Right renal cortex interstitium (tissue), 3 donors: ENCODE data around the gene PHF21B. TPM values are rescaled to one million over a fixed set of nuclear protein-coding genes. Genes with fewer than 3 reads are reported as not detected.

Experiments used
- DNase-seq, 3 donors: peaks; one replicate each; pipeline ENCODE4 v3.0.0-alpha.2; 2013; ENCODE audit warnings: low read depth in 3 of 3, low spot score in 2 of 3
- polyA plus RNA-seq, 3 donors: library from polyadenylated mRNA; unstranded; fragments of 120-200 nt; gene quantifications; one replicate each; pipeline ENCODE4 v1.2.1, GENCODE V29; 2013; ENCODE audit not compliant: insufficient read length in 3 of 3

Gene PHF21B
- polyA plus RNA-seq, 3 donors: 3.0 to 4.2 (median 3.1) TPM

DNA sequence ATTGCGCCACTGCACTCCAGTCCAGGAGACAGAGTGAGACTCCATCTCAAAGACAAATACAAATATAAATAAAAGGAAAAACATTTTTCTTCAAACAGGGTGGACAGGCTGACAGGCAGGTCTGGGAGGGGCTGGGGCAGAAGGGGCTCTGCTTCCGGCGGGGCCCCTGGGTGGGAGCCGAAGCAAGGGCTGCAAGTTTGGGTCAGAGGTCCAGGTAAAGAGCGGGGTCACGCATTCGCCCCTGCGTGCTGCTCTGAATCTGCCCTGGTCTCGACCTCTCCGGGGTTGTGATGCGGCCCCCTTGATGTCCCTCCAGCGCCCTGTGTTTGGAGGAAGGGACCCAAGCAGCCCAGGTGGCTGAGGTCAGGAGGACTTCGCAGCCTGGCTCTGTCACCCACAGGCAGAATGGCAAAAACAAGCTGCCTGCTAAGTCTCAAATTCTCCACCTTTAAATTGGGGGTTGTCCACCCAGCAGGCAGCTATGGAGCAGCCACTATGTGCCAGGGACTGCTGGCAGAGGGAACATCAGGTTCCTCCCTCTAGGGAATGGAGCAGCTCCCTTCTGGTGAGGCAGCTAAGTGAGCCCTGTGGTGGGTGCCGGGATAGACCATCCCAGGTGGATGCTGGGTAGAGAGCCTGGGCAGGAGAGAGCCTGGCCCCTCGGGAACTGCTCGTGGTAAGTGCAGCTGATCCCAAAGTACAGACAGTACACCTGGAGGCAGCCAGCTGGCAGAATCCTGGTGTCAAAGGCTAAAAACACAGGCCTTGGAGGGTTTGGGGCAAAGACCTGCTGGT, 10.3 kb upstream of the PHF21B start:
- no peak for DNase-seq

DNA sequence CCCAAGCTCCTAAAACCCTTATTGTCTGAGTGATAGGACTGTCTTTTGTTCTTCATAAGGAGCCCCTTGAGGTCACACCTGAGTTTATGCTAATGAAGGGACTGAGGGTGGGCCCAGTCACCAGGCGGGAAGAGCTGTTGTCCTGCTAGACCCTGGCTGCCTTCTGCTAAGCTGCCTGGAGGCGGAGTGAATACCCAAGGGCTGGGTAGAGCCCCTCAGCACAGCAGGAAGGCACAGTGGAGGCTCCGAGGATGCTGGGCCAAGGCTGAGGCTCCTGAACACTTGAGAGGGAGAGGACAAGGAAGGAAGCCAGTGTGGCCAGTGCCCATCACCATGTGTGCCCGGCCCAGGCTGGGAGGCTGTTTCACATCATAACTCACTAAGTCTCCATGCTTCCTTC, 4.8 kb upstream of the PHF21B start:
- no peak for DNase-seq

DNA sequence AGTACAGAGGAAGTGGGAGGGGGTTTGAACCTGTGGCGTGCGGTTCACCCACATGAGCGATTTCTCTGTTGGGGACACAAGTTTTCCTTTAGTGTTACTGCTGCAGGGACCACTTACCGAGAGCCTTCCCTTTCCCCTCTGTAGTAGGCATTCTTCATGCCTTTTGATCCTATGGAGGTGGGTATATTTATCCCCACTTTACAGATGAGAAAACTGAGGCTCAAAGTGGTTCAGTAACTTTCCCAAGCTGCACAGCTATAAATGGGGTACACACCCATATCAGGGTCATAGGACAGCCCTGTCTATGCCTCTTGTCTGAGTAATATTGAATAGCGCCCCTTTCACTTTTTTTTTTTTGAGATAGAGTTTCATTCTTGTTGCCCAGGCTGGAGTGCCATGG, 3.3 kb upstream of the PHF21B start:
- DNase-seq: no peak

DNA sequence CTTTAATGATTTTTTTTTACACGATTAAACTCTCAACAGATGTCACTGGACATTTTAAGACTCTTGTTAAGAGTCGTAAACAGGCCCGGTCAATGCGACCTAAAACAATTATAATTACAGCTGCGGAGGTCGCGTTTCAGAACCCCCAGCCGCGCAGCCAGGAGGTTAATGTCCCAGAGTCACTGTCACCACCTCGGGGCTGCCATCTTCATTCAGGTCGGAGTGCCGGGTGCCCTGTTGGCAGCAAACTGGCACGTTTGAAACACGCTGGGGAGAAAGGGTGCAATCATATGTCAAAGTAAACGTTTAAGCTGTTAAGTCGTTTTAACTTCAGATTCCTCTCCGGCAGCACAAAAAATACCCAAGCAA, 711 bp upstream of the PHF21B start:
- DNase-seq: no peak

DNA sequence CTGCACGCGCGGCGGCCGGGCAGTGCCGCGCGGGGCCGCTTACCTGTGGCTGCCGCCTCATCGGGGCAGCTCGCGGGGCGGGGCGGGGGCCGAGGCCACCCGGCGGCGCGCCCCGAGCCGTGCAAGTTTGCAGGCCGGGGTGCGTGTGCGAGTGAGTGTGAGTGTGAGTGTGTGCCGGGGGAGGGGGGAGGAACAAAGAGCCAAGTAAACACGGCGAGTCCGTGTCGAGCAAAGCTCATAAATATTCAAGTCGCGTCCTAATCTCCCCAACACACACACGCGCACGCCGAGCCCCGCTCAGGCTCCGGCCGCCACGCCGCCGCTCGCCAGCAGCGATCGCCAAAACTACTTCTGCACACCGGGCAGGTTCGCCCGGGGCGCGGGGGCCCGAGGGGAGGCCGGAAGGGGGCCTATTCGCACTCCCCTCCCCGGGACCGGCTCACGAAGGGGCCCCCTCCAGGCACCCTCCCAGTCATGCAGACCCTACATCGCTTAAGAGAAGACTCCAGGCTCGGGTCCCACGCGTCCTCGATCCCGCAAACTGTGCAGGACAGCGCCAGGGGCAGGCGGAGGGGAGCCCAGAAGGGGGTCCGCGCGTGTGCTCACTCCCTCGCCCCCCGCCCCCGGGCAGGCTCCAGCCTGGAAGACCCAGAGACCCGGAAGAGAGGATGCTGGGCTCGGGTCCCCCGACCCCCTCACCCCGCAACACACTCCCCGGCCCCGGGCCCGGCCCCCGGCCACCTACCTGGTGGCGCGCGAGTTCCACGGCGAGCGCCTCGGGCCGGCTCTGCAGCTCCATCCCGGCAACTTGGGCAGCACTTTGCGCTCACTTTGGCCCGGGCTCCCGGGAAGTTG, 827 bp downstream of the PHF21B start:
- peak in 1 of 3 donors; percentile 13 for DNase-seq

DNA sequence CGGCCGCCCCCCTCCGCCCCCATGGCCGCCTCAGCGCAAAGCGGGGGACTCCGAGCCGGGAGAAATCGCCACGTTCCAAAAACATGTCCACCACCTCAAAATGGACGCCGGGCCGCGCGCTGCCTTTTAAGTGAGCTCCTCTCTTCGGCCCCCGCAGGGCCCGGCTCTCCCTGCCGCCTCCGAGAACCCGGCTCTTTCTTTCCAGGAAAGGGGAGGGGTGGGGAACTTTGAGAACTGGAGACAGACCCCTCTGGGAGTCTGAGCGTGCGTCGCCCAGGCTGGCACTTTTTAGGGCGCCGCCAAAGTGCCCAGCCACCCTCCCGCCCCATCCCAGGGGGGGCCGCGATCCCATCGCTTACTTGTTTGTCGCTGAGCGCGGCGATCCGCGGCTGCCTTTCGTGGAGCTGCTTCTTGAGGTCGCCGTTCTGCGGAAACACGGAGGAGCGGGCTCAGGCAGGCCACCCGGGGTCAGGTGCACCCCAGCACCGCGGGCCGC, 1.6 kb downstream of the PHF21B start:
- peak in 1 of 3 donors; percentile 36 for DNase-seq

DNA sequence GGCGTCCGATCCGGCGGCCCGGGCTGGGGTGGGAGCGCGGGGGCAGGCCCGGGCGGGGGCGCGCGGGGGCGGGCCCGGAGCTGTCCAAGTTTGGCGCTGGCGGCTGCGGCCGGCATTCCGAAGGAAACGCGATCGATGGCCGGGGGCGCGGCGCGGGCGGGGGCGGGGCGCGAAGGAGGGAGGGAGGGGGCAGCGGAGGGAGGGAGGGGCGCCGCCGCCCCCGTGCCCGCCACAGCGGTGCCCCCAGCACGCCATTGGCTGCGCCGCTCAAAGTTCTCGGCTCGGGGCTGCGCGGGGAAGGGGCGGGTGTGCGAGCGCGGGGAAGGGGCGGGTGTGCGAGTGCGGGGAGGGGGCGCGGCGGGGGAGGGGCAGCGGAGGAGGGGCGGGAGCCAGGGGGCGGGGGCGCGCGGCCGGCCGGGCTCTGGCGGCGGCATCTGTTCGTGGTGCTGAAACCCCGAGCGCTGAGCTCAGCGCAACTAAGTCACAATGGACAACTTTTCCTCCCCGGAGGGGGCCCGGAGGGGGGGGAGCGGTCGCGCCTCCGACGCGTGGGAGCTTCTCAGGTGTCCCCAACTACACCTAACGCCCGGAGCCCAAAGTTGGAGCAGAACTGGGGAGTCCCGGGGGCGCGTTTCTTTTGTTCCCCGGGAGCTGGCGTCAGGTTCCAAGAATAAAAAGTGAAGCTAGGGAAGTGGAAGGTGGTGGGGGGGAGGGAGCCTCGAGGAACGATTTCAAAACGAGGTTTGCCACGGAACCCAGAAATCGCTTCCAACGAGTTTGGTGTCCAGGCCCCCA, 2.2 kb downstream of the PHF21B start:
- DNase-seq: peak in 2 of 3 donors; percentile 62 to 66

DNA sequence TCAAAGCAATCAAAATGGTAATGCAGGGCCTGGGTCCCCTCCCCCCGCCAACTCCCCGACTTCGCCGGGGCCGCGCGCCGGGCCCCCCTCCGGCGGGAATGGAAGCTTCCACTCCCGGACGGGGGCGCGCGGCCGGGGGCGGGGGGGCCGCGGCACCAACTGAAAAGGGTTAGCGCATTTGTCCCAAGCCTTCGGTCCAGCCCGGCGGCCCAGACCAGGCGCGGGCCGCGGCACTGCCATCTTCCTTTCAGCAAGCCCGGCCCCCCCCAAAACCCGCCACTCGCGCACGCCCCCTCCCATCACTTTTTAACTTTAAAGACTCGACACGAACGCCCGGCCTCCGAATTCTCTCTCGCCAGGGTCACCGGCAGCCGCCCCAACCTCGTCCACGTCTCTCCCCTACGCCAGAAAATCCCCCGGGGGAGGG, 2.8 kb downstream of the PHF21B start:
- peak in 2 of 3 donors; percentile 62 to 64 for DNase-seq

DNA sequence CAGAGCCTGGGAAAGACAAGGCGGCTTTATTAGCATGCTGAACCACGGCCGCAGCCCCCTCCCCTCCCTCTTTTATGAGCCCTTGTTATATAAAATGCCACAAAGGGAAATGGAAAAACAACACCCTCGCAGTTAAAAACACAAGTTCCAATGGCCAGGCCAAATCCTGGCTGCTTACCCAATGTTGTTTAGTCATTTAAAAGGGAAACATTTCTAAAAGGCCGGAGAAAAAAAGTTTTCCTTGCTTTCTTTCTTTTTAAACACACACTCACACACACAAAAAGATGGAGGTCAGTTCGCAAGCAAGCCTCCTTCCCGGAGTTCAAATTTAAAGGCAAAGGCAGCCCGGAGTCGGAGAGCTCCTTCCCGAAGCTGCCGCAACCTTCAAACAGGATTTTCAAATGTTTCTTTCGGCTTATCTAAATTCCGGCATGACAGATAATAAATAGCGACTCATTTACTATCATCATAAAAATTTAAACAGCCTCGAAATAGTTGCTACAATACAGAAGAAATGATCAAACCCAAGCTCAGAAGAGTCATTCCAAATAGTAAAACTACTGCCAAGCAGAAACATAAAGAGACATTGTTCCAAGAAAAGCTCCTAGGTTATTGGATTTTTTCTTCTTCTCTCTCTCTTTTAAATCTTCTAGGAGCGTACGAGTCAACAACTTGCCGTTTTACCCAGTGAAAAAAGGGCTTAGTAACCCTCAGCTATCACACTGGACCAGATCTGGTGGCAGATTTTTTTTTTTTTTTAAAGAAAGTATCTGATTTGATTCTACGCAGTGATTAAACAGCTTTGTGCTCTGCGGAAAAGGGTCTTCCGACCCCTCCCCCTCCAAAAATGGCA, 3.5 kb downstream of the PHF21B start:
- DNase-seq: peak in 1 of 3 donors; percentile 39

DNA sequence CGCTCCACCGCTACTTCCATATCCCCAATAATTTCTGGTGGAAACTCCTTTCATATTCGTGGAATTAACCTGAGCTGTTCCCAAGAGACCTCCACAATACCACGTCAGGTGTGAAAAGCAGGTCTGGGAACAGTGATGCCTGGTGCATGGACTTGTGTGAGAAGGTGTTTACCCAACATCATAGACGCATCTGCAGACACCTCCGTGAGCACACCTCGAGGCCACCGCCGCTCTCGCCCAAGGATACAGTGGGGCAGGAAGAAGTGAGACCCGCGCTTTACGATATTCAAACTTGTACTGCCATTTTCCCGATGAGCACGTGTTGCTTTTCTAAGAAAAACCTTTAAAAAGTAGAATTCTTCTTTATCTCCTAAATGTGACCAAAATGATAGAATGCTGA, 8.2 kb downstream of the PHF21B start:
- DNase-seq: no peak

DNA sequence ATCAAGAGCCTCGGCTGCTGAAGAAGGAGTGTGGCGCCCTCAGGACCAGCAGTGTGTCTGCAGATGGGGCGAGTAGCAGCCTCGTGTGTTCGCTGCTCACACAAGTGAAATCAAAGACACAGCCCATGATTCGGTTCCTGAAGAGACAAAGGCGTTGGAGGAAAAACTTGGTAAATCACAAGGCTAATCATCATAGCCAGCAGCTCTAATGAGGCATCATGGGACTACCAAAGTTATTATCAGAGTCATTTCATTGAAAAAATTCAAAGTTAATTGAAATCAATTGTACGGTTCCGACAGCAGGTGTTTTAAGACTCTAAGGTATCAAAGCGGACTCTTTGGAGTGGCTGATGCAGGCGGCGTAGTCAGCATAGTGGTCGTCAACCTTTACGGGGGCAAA, 9.5 kb downstream of the PHF21B start:
- no peak for DNase-seq

DNA sequence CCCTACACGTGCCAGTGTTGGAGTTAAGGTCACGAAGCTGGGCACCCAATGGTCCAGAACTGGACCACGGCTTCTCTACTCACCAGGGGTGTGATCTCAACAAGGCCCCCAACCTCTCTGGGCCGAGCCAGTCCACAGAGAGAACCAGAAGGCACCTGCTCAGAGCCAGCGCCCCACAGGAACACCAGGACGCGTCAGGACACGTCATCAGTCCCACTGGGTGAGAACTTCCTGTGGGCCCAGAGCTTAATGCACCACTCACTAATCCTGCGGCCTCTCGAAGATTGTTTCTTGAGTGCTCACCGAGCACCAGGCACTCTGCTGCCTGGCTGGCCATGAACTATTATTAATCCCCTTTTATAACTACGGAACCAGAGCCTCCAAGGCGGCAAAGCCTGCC, 10.1 kb downstream of the PHF21B start:
- DNase-seq: no peak

DNA sequence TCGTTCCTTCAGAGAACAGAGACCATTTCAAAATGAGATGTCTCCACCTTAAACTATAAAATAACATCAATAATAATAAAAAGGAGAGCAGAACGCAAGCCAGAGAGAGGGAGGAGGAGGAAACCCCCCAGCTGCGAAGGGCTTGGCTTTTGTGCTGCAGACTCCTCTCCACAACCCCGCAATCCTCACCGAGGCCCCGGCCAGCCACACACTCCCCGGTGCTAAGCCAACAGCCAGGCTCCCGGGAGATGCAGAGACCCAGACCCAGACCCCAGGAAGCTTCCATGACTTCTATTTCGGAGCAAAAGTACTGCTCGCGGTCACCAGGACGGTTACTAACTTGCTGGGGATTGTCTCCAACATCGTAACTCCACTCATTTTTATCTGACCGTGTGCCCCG, 10.6 kb downstream of the PHF21B start:
- DNase-seq: no peak

DNA sequence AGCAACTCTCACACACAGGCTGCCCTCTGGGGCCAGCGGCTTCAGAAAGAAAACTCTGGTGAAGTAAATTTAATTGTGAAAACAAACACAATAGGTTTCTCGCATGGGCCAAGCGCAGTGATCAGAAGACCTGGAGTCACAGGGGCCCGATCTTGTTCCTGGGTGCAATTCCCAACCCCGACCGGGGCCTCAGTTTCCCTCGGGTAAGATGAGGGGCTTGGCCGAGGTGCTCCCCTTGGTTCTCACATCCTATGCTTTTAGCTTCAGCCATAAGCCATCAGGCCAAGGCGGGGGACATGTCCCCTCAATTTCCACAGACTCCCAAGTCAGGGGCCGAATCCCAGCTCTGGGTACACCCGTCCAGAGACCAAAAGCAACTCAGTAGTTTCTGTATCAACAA, 11.5 kb downstream of the PHF21B start:
- no peak for DNase-seq

DNA sequence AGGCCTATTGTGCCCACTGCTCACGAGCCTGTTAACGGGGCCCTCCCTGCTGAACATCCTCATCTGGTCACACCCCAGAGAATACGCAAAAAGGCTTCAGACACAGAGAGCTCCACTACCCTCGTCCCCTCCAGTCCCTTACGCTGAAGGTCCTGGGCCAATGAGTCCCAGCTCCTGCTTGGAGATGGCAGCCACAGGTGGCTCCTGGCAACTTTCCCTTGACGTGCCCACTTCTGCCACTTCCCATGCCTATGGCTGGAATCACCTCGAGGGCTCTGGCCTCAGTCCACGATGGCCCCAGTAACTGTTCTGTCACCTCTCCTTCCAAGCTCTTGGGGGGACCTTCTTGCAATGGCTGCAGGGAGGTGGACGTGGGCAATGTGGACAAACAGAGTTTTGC, 12.7 kb downstream of the PHF21B start:
- DNase-seq: no peak

DNA sequence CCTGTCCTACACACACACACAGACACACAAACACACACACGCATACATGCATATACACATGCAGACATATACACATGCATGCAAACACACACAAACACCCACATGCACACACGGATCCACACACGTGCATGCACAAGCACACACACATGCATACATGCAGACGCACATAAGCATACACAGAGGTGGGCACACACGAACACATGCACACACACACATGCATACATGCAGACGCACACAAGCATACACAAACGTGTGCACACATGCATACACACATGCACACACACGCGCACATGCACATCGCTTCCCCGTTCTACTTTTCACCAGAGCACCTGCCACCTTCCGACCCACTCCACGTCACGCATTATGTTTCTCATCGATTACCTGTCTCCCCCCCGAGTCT, 13.2 kb downstream of the PHF21B start:
- no peak for DNase-seq

DNA sequence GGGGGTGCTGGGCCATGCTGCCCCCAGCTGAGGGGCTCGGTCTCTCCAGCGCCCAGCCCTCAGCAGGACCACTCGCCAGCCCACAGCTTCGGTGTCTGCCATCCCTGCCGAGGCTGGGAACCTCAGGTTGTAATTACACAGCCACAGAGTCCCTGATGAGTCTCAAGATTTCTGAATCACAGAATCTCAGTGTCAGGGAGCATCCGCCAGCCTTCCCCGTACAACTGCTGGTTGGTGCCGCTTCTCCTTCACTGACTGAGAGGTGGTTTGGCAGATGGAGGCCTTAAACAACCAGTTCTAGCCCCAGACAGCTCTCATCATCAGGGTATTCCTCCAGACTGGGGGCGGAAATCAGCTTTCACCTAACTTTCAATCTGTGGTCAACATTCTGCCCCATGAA, 13.7 kb downstream of the PHF21B start:
- no peak for DNase-seq

DNA sequence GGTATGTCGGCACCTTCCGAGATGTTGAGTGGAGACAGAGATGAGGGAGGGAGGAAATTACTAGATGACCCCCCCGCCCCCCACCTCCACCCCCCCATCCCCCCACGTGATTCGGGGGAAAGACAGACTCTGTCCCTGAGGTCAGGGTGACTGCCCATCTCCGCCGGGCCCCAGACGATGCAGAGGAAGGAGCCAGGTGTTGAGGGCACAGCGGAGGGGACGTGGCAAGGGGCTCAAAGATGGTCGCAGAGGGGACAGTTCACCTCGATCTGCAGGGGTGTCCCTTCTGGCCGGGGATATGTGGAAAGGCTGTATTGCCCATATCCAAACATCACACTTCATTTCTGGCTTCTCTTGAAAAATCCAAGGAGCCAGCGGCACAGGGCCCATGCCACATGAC, 14.1 kb downstream of the PHF21B start:
- no peak for DNase-seq

DNA sequence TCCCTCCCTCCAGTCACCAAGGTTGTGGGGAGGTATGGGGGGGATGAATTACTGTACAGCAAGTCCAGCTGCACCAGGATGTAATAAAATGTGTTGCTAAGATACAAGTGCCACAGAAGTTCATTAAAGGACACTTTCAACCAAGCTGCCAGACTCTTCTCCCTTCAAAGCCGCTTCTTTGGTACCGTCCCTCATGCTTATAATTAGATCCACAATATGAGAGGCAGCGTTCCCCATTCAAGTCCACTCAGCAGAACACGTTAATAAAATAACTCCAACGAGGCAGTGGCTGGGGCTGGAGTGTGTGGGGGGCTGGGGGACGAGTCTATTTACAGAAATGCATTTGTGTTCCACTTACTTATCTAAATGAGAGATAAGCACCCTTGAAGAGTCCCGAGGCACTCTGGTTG, 14.7 kb downstream of the PHF21B start:
- DNase-seq: peak in 1 of 3 donors; percentile 21
